ENCODE measurements around the gene PRKCA.

- TF ChIP-seq POLR2A (IDR thresholded peaks at IDR 0.05) (no peak), CTCF (IDR thresholded peaks at IDR 0.05) (no peak)
Observed at GRCh38 chr17:66451188-66452149, 149.1 kb downstream of the PRKCA start.
